ENCODE results near the gene LDOC1.
"Not testable (repeated sequence)": the region's sequence is repeated elsewhere in the genome, so short reads cannot be mapped to it uniquely, and the experiment has no call there.

The LDOC1 gene

DNA sequence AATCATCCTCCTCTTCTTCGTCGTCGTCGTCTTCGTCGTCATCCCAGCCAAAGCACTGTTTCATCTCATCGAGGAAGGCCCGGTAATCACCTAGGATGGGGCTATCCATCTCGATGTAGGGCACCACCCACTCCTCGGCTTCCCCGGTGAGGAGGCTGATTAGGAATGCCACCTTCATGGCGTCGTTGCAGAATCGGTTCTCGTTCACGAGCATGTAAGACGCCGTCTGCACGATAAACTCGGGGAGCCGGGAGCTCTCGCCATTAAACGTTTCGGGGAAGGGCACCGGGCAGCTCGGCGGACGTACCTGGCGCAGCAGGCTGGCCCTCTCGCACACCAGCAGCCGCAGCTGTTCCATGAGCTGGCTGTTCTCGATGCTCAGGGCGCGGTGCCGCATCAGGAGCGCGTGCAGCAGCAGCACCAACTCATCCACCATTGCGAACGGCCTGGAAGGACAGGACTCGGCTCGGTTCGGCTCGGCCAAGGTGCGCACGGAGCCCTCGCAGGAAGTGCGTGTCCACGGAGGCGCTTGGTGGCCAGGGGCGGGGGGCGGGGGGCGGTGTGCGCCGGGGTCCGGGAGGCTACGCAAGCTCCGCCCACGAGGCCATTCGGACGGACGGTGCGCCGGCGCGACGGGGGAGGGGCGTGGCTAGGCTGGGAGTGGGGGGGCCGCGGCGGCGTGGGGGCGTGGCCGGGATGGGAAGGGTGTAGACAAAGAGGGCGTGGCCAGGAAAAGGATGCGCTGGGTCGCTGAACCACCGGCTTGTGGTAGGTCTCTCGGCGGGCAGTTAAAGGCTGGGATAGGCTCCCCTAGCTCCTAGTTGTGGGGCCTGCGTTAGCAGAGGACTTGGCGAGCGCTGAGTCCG lies at the start of gene LDOC1:
Gene LDOC1, minus strand, starts transcription at position 544 of the 866 bp plus-strand sequence. Its CDS starts 108 bp downstream, at position 436.
- Histone ChIP-seq H3K4me3 (ENCODE audit: low read depth in 1 of 2, low read length in 2 of 2) (peak within 1 kb of the TSS; percentile 55 to 57), H3K27me3 (ENCODE audit: control insufficient read depth in 1 of 2, insufficient read depth in 2 of 2, low read length in 2 of 2) (no peaks in the 10 kb centered on the region), H3K9ac (ENCODE audit: low read depth in 1 of 2, low read length in 2 of 2) (no peak within 1 kb of the TSS), H3K36me3 (ENCODE audit: control insufficient read depth in 1 of 2, insufficient read depth in 2 of 2, low read length in 2 of 2) (no peaks in the 10 kb centered on the region), H3K27ac (ENCODE audit: low read depth, low read length) (no peak within 1 kb of the TSS), H3K9me3 (ENCODE audit: control insufficient read depth in 1 of 2, low read length in 2 of 2) (no peaks in the 10 kb centered on the region), H3K4me1 (ENCODE audit: control insufficient read depth in 1 of 2, insufficient read depth in 2 of 2, low read length in 2 of 2) (no peaks in the 10 kb centered on the region)

DNA sequence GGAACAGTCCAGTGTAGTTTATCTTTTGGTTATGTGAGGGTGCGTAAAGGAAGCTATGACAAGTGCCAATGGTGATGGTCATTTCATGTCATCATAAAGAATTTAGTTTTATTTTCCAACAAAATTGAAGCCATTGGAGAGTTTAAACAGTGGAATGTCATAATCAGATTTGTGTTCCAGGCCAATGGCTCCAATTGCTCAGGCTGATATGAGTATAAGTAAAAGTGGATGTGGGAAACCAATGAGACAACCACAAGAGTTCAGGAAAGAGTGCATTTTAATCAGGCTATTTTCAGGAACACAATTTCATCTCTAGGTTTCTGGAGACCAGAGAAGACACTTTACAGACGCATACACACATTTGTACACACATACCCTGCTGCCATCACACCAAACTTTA lies 44.7 kb upstream of the LDOC1 start:
- Histone ChIP-seq H3K4me1 (ENCODE audit: control insufficient read depth in 1 of 2, insufficient read depth in 2 of 2, low read length in 2 of 2) (no peaks in the 10 kb centered on the region), H3K27me3 (ENCODE audit: control insufficient read depth in 1 of 2, insufficient read depth in 2 of 2, low read length in 2 of 2) (no peaks in the 10 kb centered on the region), H3K36me3 (ENCODE audit: control insufficient read depth in 1 of 2, insufficient read depth in 2 of 2, low read length in 2 of 2) (no peaks in the 10 kb centered on the region), H3K9ac (ENCODE audit: low read depth in 1 of 2, low read length in 2 of 2) (no peak overlapping the region), H3K9me3 (ENCODE audit: control insufficient read depth in 1 of 2, low read length in 2 of 2) (no peaks in the 10 kb centered on the region), H3K27ac (ENCODE audit: low read depth, low read length) (no peak overlapping the region), H3K4me3 (ENCODE audit: low read depth in 1 of 2, low read length in 2 of 2) (no peak overlapping the region)

DNA sequence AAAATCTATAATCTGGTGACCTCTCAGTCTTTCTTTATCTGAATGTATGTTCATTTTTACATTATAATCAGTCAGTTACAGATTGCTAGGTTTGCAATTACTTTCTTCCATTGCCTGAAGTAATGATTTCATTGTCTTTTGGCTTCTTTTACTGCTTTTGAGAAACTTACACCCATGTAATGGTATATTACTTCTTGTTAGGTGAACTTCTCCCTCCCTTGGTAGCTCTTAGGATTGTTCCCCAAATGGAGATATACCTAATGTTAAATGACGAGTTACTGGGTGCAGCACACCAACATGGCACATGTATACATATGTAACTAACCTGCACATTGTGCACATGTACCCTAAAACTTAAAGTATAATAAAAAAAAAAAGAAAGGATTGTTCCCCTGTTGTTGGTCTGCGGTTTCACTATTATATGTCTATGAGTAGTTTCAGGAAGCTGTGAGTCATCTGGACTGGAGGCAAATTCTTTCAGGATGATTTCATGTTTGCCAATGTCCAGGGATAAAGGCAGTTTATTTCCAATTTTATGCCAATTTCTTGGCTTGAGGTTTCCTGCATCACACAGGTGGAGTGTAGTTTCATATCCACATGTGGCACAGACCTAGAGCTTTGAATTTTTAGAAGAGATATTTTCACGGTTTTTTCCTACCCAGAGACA lies 43.5 kb upstream of the LDOC1 start:
- Histone ChIP-seq H3K27ac (ENCODE audit: low read depth, low read length) (no peak overlapping the region), H3K4me3 (ENCODE audit: low read depth in 1 of 2, low read length in 2 of 2) (no peak overlapping the region), H3K9ac (ENCODE audit: low read depth in 1 of 2, low read length in 2 of 2) (no peak overlapping the region), H3K36me3 (ENCODE audit: control insufficient read depth in 1 of 2, insufficient read depth in 2 of 2, low read length in 2 of 2) (no peaks in the 10 kb centered on the region), H3K27me3 (ENCODE audit: control insufficient read depth in 1 of 2, insufficient read depth in 2 of 2, low read length in 2 of 2) (no peaks in the 10 kb centered on the region), H3K9me3 (ENCODE audit: control insufficient read depth in 1 of 2, low read length in 2 of 2) (no peaks in the 10 kb centered on the region), H3K4me1 (ENCODE audit: control insufficient read depth in 1 of 2, insufficient read depth in 2 of 2, low read length in 2 of 2) (no peaks in the 10 kb centered on the region)

DNA sequence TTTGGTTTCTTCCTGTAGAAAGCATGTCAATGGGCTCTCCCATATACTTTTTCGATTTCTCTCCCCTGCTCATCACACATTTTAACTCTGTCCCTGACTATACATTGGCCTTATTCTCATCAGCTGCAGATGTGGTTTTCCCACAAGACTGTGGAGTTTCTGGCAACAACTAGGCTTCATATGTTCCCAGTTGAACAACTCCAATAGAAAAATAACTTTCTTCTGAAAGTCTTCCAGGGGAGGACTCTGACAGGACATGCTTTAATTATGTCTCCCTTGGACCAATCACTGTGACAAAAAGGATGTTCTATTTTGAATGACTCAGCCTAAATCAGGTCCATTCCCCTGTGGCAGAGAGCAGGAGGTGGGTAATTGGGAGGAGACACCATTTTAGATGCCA lies 37.3 kb upstream of the LDOC1 start:
- no peak overlapping the region for H3K4me3 ChIP-seq (ENCODE audit: low read depth in 1 of 2, low read length in 2 of 2)
- H3K4me1 ChIP-seq (ENCODE audit: control insufficient read depth in 1 of 2, insufficient read depth in 2 of 2, low read length in 2 of 2): no peaks in the 10 kb centered on the region
- no peaks in the 10 kb centered on the region for H3K36me3 ChIP-seq (ENCODE audit: control insufficient read depth in 1 of 2, insufficient read depth in 2 of 2, low read length in 2 of 2)
- H3K9ac ChIP-seq (ENCODE audit: low read depth in 1 of 2, low read length in 2 of 2): no peak overlapping the region
- no peaks in the 10 kb centered on the region for H3K27me3 ChIP-seq (ENCODE audit: control insufficient read depth in 1 of 2, insufficient read depth in 2 of 2, low read length in 2 of 2)
- no peak overlapping the region for H3K27ac ChIP-seq (ENCODE audit: low read depth, low read length)
- H3K9me3 ChIP-seq (ENCODE audit: control insufficient read depth in 1 of 2, low read length in 2 of 2): no peaks in the 10 kb centered on the region

DNA sequence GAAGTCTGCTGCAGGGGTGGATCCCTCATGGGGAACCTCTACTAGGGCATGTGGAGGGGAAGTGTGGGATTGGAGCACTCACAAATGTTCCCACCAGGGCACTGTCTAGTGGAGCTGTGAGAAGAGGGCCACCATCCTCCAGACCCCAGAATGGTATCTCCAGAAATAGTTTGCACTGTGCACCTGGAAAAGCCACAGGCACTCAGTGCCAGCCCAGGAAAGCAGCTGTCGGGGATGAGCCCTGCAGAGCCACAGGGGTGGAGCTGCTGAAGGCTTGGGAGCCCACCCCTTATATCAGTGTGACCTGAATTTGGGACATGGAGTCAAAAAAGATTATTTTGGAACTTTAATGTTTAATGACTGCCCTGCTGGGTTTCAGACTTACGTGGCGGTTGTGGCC lies 25.0 kb upstream of the LDOC1 start:
- H3K27ac ChIP-seq (ENCODE audit: low read depth, low read length): no peak overlapping the region

DNA sequence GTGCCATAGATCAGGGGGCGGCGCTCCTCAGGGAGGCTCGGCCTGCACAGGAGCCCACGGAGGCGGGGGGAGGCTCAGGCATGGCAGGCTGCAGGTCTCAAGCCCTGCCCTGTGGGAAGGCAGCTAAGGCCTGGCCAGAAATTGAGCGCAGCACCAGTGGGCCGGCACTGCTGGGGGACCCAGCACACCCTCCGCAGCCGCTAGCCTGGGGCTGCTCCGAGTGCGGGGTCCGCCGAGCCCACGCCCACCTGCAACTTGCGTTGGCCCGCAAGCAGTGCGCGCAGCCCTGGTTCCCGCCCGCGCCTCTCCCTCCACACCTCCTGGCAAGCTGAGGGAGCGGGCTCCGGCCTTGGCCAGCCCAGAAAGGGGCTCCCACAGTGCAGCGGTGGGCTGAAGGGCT lies 11.6 kb upstream of the LDOC1 start:
- not testable (repeated sequence) for H3K4me1 ChIP-seq (ENCODE audit: control insufficient read depth in 1 of 2, insufficient read depth in 2 of 2, low read length in 2 of 2); H3K27me3 ChIP-seq (ENCODE audit: control insufficient read depth in 1 of 2, insufficient read depth in 2 of 2, low read length in 2 of 2); H3K9ac ChIP-seq (ENCODE audit: low read depth in 1 of 2, low read length in 2 of 2); H3K36me3 ChIP-seq (ENCODE audit: control insufficient read depth in 1 of 2, insufficient read depth in 2 of 2, low read length in 2 of 2); H3K9me3 ChIP-seq (ENCODE audit: control insufficient read depth in 1 of 2, low read length in 2 of 2); H3K27ac ChIP-seq (ENCODE audit: low read depth, low read length); H3K4me3 ChIP-seq (ENCODE audit: low read depth in 1 of 2, low read length in 2 of 2)

More for the DNA sequence above, 25.0 kb upstream of the LDOC1 start:
- Histone ChIP-seq H3K9ac (ENCODE audit: low read depth in 1 of 2, low read length in 2 of 2) (no peak overlapping the region), H3K9me3 (ENCODE audit: control insufficient read depth in 1 of 2, low read length in 2 of 2) (no peaks in the 10 kb centered on the region), H3K4me3 (ENCODE audit: low read depth in 1 of 2, low read length in 2 of 2) (no peak overlapping the region), H3K27me3 (ENCODE audit: control insufficient read depth in 1 of 2, insufficient read depth in 2 of 2, low read length in 2 of 2) (no peaks in the 10 kb centered on the region), H3K4me1 (ENCODE audit: control insufficient read depth in 1 of 2, insufficient read depth in 2 of 2, low read length in 2 of 2) (no peaks in the 10 kb centered on the region), H3K36me3 (ENCODE audit: control insufficient read depth in 1 of 2, insufficient read depth in 2 of 2, low read length in 2 of 2) (no peaks in the 10 kb centered on the region)

DNA sequence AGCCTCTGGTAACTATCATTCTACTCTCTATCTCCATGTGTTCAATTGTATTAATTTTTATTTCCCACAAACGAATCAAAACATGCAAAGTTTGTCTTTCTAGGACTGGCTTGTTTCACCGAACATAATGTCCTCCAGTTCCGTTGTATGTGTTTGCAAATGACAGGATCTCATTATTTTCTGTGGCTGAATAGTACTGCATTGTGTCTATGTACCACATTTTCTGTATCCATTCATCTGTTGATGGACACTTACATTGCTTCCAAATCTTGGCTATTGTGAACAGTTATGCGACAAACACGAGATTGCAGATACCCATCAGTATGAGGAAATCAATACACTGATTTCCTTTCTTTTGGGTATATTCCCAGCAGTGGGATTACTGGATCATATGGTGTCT lies 8.4 kb upstream of the LDOC1 start:
- H3K36me3 ChIP-seq (ENCODE audit: control insufficient read depth in 1 of 2, insufficient read depth in 2 of 2, low read length in 2 of 2): no peaks in the 10 kb centered on the region
- H3K9me3 ChIP-seq (ENCODE audit: control insufficient read depth in 1 of 2, low read length in 2 of 2): no peaks in the 10 kb centered on the region
- H3K4me1 ChIP-seq (ENCODE audit: control insufficient read depth in 1 of 2, insufficient read depth in 2 of 2, low read length in 2 of 2): no peaks in the 10 kb centered on the region
- no peak overlapping the region for H3K27ac ChIP-seq (ENCODE audit: low read depth, low read length)
- H3K27me3 ChIP-seq (ENCODE audit: control insufficient read depth in 1 of 2, insufficient read depth in 2 of 2, low read length in 2 of 2): no peaks in the 10 kb centered on the region
- H3K4me3 ChIP-seq (ENCODE audit: low read depth in 1 of 2, low read length in 2 of 2): no peak overlapping the region
- H3K9ac ChIP-seq (ENCODE audit: low read depth in 1 of 2, low read length in 2 of 2): no peak overlapping the region

DNA sequence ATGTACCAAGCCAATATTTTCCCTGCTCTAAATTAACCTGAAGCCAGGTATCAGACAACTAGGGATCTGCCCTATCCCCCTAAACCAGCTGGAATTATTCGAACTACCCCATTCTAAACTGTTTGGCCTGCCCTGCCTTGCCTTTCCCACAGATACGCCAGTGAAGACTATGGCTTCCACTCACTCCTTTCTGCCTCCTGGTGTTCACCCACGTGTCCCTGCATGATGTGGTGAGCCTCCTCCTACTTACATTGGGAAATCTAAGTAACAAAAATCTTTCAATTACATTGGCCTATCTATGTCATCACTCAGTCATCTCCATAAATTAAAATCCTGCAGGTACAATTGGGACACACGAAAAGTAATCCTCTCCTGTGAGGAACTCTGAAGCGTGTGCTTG lies 6.1 kb upstream of the LDOC1 start:
- Histone ChIP-seq H3K9me3 (ENCODE audit: control insufficient read depth in 1 of 2, low read length in 2 of 2) (no peaks in the 10 kb centered on the region), H3K27me3 (ENCODE audit: control insufficient read depth in 1 of 2, insufficient read depth in 2 of 2, low read length in 2 of 2) (no peaks in the 10 kb centered on the region), H3K4me3 (ENCODE audit: low read depth in 1 of 2, low read length in 2 of 2) (no peak overlapping the region), H3K36me3 (ENCODE audit: control insufficient read depth in 1 of 2, insufficient read depth in 2 of 2, low read length in 2 of 2) (no peaks in the 10 kb centered on the region), H3K9ac (ENCODE audit: low read depth in 1 of 2, low read length in 2 of 2) (no peak overlapping the region), H3K4me1 (ENCODE audit: control insufficient read depth in 1 of 2, insufficient read depth in 2 of 2, low read length in 2 of 2) (no peaks in the 10 kb centered on the region), H3K27ac (ENCODE audit: low read depth, low read length) (no peak overlapping the region)

DNA sequence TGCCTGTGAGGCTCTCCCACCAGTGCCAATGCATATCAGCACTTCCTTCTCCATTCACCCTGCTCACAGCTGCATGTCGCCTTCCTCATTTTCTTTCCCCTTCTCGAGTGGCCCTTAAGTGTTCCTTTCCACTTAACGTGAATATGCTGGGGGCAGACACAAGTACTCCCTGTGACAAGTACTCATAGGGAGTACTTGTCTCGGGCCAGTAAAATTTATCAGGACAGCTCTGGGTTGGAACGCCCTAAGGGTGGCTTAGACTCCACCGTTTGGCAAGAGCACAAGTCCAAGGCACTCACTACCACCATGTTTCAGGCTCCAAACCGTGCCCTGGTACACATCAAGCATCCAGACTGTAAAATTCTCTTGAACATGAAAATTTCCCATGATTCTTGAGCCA lies 3.9 kb upstream of the LDOC1 start:
- H3K4me1 ChIP-seq (ENCODE audit: control insufficient read depth in 1 of 2, insufficient read depth in 2 of 2, low read length in 2 of 2): no peaks in the 10 kb centered on the region
- no peaks in the 10 kb centered on the region for H3K9me3 ChIP-seq (ENCODE audit: control insufficient read depth in 1 of 2, low read length in 2 of 2)
- H3K9ac ChIP-seq (ENCODE audit: low read depth in 1 of 2, low read length in 2 of 2): no peak overlapping the region
- no peaks in the 10 kb centered on the region for H3K36me3 ChIP-seq (ENCODE audit: control insufficient read depth in 1 of 2, insufficient read depth in 2 of 2, low read length in 2 of 2)
- no peaks in the 10 kb centered on the region for H3K27me3 ChIP-seq (ENCODE audit: control insufficient read depth in 1 of 2, insufficient read depth in 2 of 2, low read length in 2 of 2)
- H3K27ac ChIP-seq (ENCODE audit: low read depth, low read length): no peak overlapping the region
- no peak overlapping the region for H3K4me3 ChIP-seq (ENCODE audit: low read depth in 1 of 2, low read length in 2 of 2)

DNA sequence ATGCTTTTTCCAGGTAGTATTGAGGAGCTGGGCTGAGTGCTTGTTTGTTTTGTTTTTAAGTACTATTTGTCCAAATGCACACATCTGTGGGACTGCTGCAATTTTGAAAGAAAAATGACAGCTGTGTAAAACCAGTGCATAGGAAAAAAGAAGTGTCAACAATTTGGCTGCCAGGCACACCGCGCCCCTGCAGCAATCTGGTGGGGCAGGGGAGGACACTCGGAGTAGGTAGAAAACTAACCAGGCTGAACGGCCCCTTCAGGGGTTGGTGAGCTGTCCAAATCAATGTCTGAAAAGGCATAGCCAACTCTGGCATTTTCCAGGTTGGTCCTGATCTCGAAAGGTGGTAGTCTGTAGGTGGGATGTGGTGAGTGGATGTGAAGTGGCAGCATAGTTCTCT lies 1.1 kb downstream of the LDOC1 start:
- H3K27me3 ChIP-seq (ENCODE audit: control insufficient read depth in 1 of 2, insufficient read depth in 2 of 2, low read length in 2 of 2): no peaks in the 10 kb centered on the region
- H3K27ac ChIP-seq (ENCODE audit: low read depth, low read length): no peak overlapping the region
- H3K4me3 ChIP-seq (ENCODE audit: low read depth in 1 of 2, low read length in 2 of 2): no peak overlapping the region
- no peak overlapping the region for H3K9ac ChIP-seq (ENCODE audit: low read depth in 1 of 2, low read length in 2 of 2)
- H3K36me3 ChIP-seq (ENCODE audit: control insufficient read depth in 1 of 2, insufficient read depth in 2 of 2, low read length in 2 of 2): no peaks in the 10 kb centered on the region
- H3K4me1 ChIP-seq (ENCODE audit: control insufficient read depth in 1 of 2, insufficient read depth in 2 of 2, low read length in 2 of 2): no peaks in the 10 kb centered on the region
- H3K9me3 ChIP-seq (ENCODE audit: control insufficient read depth in 1 of 2, low read length in 2 of 2): no peaks in the 10 kb centered on the region

Measured in duodenal mucosa (tissue), 2 donors.